ENCODE data around the gene TMEFF2.

- TF ChIP-seq CTCF (IDR thresholded peaks at IDR 0.05; ENCODE audit: insufficient read depth, low read length, poor library complexity, severe bottlenecking), result no peak
- TF ChIP-seq EZH2phosphoT487 (conservative IDR thresholded peaks at IDR 0.05; ENCODE audit: low read length), result no peak
These were observed 249.1 kb downstream of the TMEFF2 start for GRCh38 chr2:191945623-191946022.

Measured in SU-DHL-6 (cell line).